Neuronal stem cell (in vitro differentiated cells): ENCODE measurements around the gene PKMYT1.

ENCODE experiments used
- DNase-seq: peaks from one replicate; pipeline ENCODE4 v3.0.0-alpha.2; 2013; ENCODE audit warnings: low spot score
- H2AFZ ChIP-seq: one replicate; pipeline ENCODE4 v1.6.1; 2013; ENCODE audit warnings: mild to moderate bottlenecking, low read length, inconsistent platforms
- H2AK5ac ChIP-seq: 2 replicates; pipeline ENCODE4 v1.6.1; 2013; ENCODE audit warnings: low read depth, mild to moderate bottlenecking, inconsistent platforms, low read length, moderate library complexity, mixed read lengths
- H2BK120ac ChIP-seq: 2 replicates; pipeline ENCODE4 v1.6.1; 2013; ENCODE audit warnings: low read depth, mild to moderate bottlenecking, inconsistent platforms, low read length, moderate library complexity, mixed read lengths
- H2BK12ac ChIP-seq: one replicate; pipeline ENCODE4 v1.6.1; 2013; ENCODE audit warnings: low read length, inconsistent platforms
- H2BK15ac ChIP-seq: 2 replicates; pipeline ENCODE4 v1.6.1; 2013; ENCODE audit warnings: mild to moderate bottlenecking, low read length, inconsistent platforms, mixed read lengths
- H2BK5ac ChIP-seq: one replicate; pipeline ENCODE4 v1.6.1; 2013; ENCODE audit warnings: inconsistent platforms, mild to moderate bottlenecking, low read length, moderate library complexity
- H3K14ac ChIP-seq: one replicate; pipeline ENCODE4 v1.6.1; 2013; ENCODE audit warnings: low read length, inconsistent platforms
- H3K18ac ChIP-seq: 2 replicates; pipeline ENCODE4 v1.6.1; 2013; ENCODE audit warnings: low read length, inconsistent platforms
- H3K23ac ChIP-seq: 2 replicates; pipeline ENCODE4 v1.6.1; 2013; ENCODE audit warnings: low read depth, mild to moderate bottlenecking, mixed read lengths, low read length, inconsistent platforms; ENCODE audit not compliant: poor library complexity
- H3K27ac ChIP-seq: replicated peaks from 3 replicates; pipeline ENCODE4 v1.5.1; 2013; ENCODE audit warnings: low read length, inconsistent platforms
- H3K27me3 ChIP-seq, 3 experiments: 2 replicates each; pipeline ENCODE4 v1.6.1; 2013; ENCODE audit warnings: low read length in 3 of 3, mild to moderate bottlenecking in 2 of 3, inconsistent platforms in 1 of 3, low read depth in 1 of 3, mixed read lengths in 1 of 3, moderate library complexity in 1 of 3; ENCODE audit not compliant: control insufficient read depth in 3 of 3, insufficient read depth in 3 of 3
- H3K36me3 ChIP-seq, 2 donors: replicated peaks in 1 of 2; 2 replicates each; pipeline ENCODE4 v1.6.1; 2013; ENCODE audit warnings: low read length in 2 of 2; ENCODE audit not compliant: control insufficient read depth in 2 of 2, insufficient read depth in 2 of 2
- H3K4ac ChIP-seq: 2 replicates; pipeline ENCODE4 v1.6.1; 2013; ENCODE audit warnings: inconsistent platforms, mild to moderate bottlenecking, low read length, moderate library complexity
- H3K4me1 ChIP-seq, 2 donors: 1 replicate in 1 of 2; 2 replicates in 1 of 2; pipeline ENCODE4 v1.6.1; 2013; ENCODE audit warnings: low read length in 2 of 2, low read depth in 1 of 2; ENCODE audit not compliant: control insufficient read depth in 2 of 2, insufficient read depth in 1 of 2
- H3K4me2 ChIP-seq: one replicate; pipeline ENCODE4 v1.6.1; 2013; ENCODE audit warnings: mild to moderate bottlenecking, low read length, inconsistent platforms; ENCODE audit not compliant: insufficient read depth, poor library complexity, severe bottlenecking
- H3K4me3 ChIP-seq, 2 donors: 2 replicates each; pipeline ENCODE4 v1.5.1; 2013; ENCODE audit warnings: low read length in 2 of 2, mild to moderate bottlenecking in 2 of 2, inconsistent platforms in 1 of 2, moderate library complexity in 1 of 2
- H3K79me1 ChIP-seq: one replicate; pipeline ENCODE4 v1.6.1; 2013; ENCODE audit warnings: low read depth, mild to moderate bottlenecking, inconsistent platforms, low read length, moderate library complexity
- H3K9ac ChIP-seq: one replicate; pipeline ENCODE4 v1.6.1; 2013; ENCODE audit warnings: mild to moderate bottlenecking, low read depth, low read length, inconsistent platforms; ENCODE audit not compliant: poor library complexity
- H3K9me3 ChIP-seq, 2 donors: replicated peaks in 1 of 2; 2 replicates each; pipeline versions ENCODE3 to v1.6.1; 2013; ENCODE audit warnings: low read length in 2 of 2, mild to moderate bottlenecking in 2 of 2, inconsistent platforms in 1 of 2, low read depth in 1 of 2, mixed read lengths in 1 of 2, moderate library complexity in 1 of 2; ENCODE audit not compliant: control insufficient read depth in 2 of 2, insufficient read depth in 1 of 2
- H4K8ac ChIP-seq: one replicate; pipeline ENCODE4 v1.6.1; 2013; ENCODE audit warnings: low read depth, mild to moderate bottlenecking, inconsistent platforms, low read length, moderate library complexity
- H4K91ac ChIP-seq: one replicate; pipeline ENCODE4 v1.6.1; 2013; ENCODE audit warnings: low read length, low read depth, mild to moderate bottlenecking, inconsistent platforms; ENCODE audit not compliant: poor library complexity
- WGBS, 2 donors: extraction: QIAGEN DNeasy Blood & Tissue Kit; methylation state at CpG; one replicate each; pipeline ENCODE4 v1.1.7; 2013; ENCODE audit warnings: missing lambda C conversion rate in 2 of 2, mixed read lengths in 1 of 2; ENCODE audit not compliant: insufficient read length in 2 of 2, insufficient replicate concordance in 1 of 2; ENCODE audit errors: extremely low coverage in 2 of 2; 5-methylcytosine and 5-hydroxymethylcytosine counted together

Gene PKMYT1

DNA sequence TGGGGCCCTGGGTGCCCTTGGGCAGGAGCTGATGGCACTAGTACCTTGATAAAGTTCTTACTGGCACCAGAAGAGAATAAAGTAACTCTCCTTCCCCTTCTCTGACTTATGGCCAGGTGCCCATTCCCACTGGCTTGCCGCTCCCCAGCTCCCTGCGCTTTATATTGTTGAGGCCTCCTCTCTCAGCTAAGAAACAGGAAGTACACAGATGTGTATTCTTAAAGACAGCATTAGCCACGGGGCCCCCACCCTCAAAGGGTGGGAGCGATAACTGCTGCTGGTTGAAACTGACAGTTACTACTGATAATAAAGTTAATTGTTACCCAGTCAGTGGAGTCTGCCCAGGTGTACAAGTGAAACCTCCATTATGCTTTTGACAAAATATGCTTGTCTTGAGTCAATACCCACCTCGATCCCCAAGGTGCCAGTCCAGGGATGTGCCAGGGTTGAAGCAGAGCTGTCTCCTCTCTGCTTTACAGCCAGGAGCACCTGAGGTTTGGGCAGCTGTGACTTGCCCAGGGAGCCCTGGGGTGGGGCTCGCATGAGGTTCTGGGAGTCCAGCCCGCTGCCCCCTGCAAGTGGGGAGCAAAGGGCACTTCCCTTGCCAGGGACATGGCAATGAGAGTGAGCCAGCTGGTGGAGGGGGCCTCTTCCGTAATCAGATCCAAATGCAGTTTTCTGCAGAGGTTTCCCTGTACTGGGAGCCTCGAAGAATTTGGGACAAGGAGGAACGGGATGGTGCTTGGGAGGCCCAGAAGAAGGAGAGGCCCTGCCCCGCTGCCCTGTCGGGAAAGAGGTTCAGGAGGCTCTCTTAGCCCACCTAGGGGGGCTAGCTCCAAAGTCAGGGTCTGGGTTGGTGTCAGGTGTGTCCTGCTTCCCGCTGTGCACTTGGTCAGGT, 27.1 kb upstream of the PKMYT1 start:
- Histone ChIP-seq H3K4me3 (no peak overlapping the region), H2BK15ac (no peak overlapping the region)
- no peak for DNase-seq

DNA sequence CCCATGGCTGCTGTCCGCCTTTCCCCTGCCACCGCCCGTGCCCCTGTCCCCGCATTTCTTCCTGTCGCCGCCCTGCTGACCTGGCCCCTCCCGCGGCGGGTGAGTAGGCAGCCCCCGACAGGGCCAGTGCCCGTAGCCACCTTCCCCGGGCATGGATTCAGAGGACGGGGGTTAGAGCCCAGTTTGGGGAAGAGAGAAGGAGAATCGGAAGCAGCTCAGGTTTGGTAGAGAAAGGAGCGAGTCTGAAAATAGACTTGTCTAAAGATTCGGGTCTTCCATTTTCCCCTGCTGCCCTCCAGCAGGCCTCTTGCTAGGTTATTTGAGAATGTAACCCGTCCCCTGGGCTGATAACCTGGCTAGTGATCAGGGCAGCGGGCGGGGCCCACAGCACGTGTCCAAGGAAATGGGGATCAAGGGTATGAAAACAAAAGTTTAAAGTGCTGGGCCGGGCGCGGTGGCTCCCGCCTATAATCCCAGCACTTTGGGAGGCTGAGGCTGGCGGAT, 24.6 kb upstream of the PKMYT1 start:
- H3K9me3 ChIP-seq, result no peaks in the 10 kb centered on the region
- no peak overlapping the region for H2BK12ac ChIP-seq
- no peak overlapping the region for H3K4ac ChIP-seq
- no CpG with 5 or more reads among the region's 25 CpGs for WGBS, 2 donors
- H4K8ac ChIP-seq, result no peak overlapping the region
- no peak overlapping the region for H3K23ac ChIP-seq
- H3K36me3 ChIP-seq, result no peaks in the 10 kb centered on the region
- peak overlapping the region in 1 of 2 donors; percentile 31 for H3K4me3 ChIP-seq
- H2BK5ac ChIP-seq, result no peak overlapping the region
- H3K9ac ChIP-seq, result no peak overlapping the region
- H3K4me1 ChIP-seq, result peaks cover 15 to 20% of the 10 kb centered on the region in 2 donors
- no peak overlapping the region for H3K14ac ChIP-seq
- peaks cover 22 to 58% (median 54%) of the 10 kb centered on the region in 3 experiments for H3K27me3 ChIP-seq
- H3K18ac ChIP-seq, result no peak overlapping the region
- no peak overlapping the region for H3K27ac ChIP-seq
- no peak overlapping the region for H2AK5ac ChIP-seq
- H4K91ac ChIP-seq, result no peak overlapping the region
- peak overlapping the region; percentile 56 for H2AFZ ChIP-seq
- H3K79me1 ChIP-seq, result no peaks in the 10 kb centered on the region
- H2BK15ac ChIP-seq, result no peak overlapping the region
- H3K4me2 ChIP-seq, result no peak overlapping the region
- no peak for DNase-seq
- H2BK120ac ChIP-seq, result no peak overlapping the region

More for the DNA sequence above, 27.1 kb upstream of the PKMYT1 start:
- H3K4ac ChIP-seq, result no peak overlapping the region
- H2BK5ac ChIP-seq, result no peak overlapping the region
- no peak overlapping the region for H2AK5ac ChIP-seq
- H3K9ac ChIP-seq, result peak overlapping the region; percentile 36
- H3K27me3 ChIP-seq, result peaks cover 24 to 68% (median 60%) of the 10 kb centered on the region in 3 experiments
- H3K9me3 ChIP-seq, result no peaks in the 10 kb centered on the region
- no peaks in the 10 kb centered on the region for H3K36me3 ChIP-seq
- H3K23ac ChIP-seq, result peak overlapping the region; percentile 85
- no peak overlapping the region for H3K27ac ChIP-seq
- peak overlapping the region; percentile 30 for H3K18ac ChIP-seq
- no peak overlapping the region for H2BK120ac ChIP-seq
- no peaks in the 10 kb centered on the region for H3K79me1 ChIP-seq
- no CpG with 5 or more reads among the region's 13 CpGs for WGBS, 2 donors
- peak overlapping the region; percentile 59 for H2BK12ac ChIP-seq
- peak overlapping the region; percentile 26 for H3K14ac ChIP-seq
- H3K4me2 ChIP-seq, result no peak overlapping the region
- no peak overlapping the region for H4K91ac ChIP-seq
- H3K4me1 ChIP-seq, result peaks cover 17 to 25% of the 10 kb centered on the region in 2 donors
- peak overlapping the region; percentile 58 for H2AFZ ChIP-seq
- H4K8ac ChIP-seq, result no peak overlapping the region

DNA sequence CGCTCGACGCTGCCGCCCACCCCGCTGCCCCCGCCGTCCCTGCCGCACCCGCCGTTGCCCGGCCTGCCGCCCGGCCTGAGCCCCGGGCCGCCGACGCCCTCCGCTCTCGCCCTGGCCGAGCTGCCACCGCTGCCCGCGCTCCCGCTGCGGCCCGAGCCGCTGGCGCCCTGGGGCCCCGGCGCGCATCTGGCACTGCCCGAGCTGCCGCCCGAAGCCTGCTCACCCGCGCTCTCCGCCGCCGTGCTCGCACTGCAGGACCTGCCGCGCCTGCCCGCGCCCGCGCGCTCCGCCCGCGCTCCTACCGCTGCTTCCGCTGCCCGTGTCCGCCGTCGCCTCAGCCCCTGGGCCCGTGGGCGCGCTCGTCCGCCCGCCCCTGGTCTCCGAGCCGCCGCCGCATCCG, 24.1 kb upstream of the PKMYT1 start:
- no peak overlapping the region for H3K27ac ChIP-seq
- DNase-seq, result no peak

DNA sequence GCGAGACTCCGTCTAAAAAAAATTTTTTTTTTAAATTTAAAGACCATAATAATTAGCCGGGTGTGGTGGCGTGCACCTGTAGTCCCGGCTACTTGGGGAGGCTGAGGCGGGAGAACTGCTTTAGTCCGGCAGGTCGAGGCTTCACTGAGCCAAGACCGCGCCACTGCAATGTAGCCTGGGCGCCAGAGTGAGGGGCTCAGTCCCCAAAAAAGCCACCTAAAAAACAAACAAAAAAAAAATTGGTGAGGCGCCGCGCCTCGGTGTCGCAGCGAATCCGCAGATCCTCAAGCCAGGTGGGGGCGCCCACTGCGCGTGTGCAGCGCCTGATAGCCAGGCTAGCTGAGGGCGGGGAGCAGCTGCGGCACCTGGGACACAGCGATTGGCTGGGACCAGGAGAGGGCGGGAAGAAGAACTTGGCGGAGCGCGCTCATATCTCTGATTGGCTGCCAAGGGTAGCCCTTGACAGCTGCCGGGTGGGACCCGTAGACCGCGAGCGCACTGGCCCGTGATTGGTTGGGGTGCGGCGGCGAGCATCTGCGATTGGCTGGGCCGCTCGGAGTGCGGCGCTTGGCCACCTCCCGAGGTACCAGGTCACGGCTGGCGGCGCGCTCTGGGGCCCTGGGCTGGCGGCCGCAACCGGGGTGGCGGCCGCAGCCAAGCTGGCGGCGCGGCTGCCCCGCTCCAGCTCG, 23.5 kb upstream of the PKMYT1 start:
- H2AK5ac ChIP-seq, result no peak overlapping the region
- no peak overlapping the region for H4K8ac ChIP-seq
- H3K9me3 ChIP-seq, result no peaks in the 10 kb centered on the region
- no peak overlapping the region for H2BK120ac ChIP-seq
- WGBS, 2 donors, result no CpG with 5 or more reads among the region's 58 CpGs
- no peak overlapping the region for H2BK5ac ChIP-seq
- DNase-seq, result peak; percentile 96
- H2AFZ ChIP-seq, result peak overlapping the region; percentile 81
- peak overlapping the region in 1 of 2 donors; percentile 32 for H3K4me3 ChIP-seq
- H2BK12ac ChIP-seq, result no peak overlapping the region
- no peaks in the 10 kb centered on the region for H3K79me1 ChIP-seq
- H3K4me1 ChIP-seq, result peaks cover 12 to 14% of the 10 kb centered on the region in 2 donors
- no peak overlapping the region for H3K27ac ChIP-seq
- H2BK15ac ChIP-seq, result no peak overlapping the region
- no peak overlapping the region for H4K91ac ChIP-seq
- H3K9ac ChIP-seq, result no peak overlapping the region
- H3K23ac ChIP-seq, result no peak overlapping the region
- no peak overlapping the region for H3K14ac ChIP-seq
- peak overlapping the region; percentile 57 for H3K4me2 ChIP-seq
- peaks cover 20 to 64% (median 43%) of the 10 kb centered on the region in 3 experiments for H3K27me3 ChIP-seq
- no peaks in the 10 kb centered on the region for H3K36me3 ChIP-seq
- H3K4ac ChIP-seq, result no peak overlapping the region
- H3K18ac ChIP-seq, result peak overlapping the region; percentile 64

More for the DNA sequence above, 24.1 kb upstream of the PKMYT1 start:
- H3K4me2 ChIP-seq, result peak overlapping the region; percentile 57
- H3K27me3 ChIP-seq, result peaks cover 22 to 58% (median 49%) of the 10 kb centered on the region in 3 experiments
- H3K4ac ChIP-seq, result no peak overlapping the region
- H3K79me1 ChIP-seq, result no peaks in the 10 kb centered on the region
- H3K23ac ChIP-seq, result no peak overlapping the region
- H3K36me3 ChIP-seq, result no peaks in the 10 kb centered on the region
- H2AK5ac ChIP-seq, result no peak overlapping the region
- no peaks in the 10 kb centered on the region for H3K9me3 ChIP-seq
- no peak overlapping the region for H3K9ac ChIP-seq
- no peak overlapping the region for H4K91ac ChIP-seq
- H2BK5ac ChIP-seq, result no peak overlapping the region
- H4K8ac ChIP-seq, result no peak overlapping the region
- no peak overlapping the region for H3K14ac ChIP-seq
- H2BK120ac ChIP-seq, result no peak overlapping the region
- peak overlapping the region; percentile 32 to 56 for H3K4me3 ChIP-seq
- H2AFZ ChIP-seq, result no peak overlapping the region
- no peak overlapping the region for H2BK15ac ChIP-seq
- peaks cover 12 to 16% of the 10 kb centered on the region in 2 donors for H3K4me1 ChIP-seq
- H2BK12ac ChIP-seq, result no peak overlapping the region
- no CpG with 5 or more reads among the region's 67 CpGs for WGBS, 2 donors
- no peak overlapping the region for H3K18ac ChIP-seq
